Measurements from ENCODE around the gene OSBPL10. TPM values are rescaled to one million over a fixed set of nuclear protein-coding genes. Genes with fewer than 3 reads are reported as not detected.

Gene OSBPL10
- total and polyA plus RNA-seq, 4 donors = 3.9 to 33.0 (median 13.1) TPM

DNA sequence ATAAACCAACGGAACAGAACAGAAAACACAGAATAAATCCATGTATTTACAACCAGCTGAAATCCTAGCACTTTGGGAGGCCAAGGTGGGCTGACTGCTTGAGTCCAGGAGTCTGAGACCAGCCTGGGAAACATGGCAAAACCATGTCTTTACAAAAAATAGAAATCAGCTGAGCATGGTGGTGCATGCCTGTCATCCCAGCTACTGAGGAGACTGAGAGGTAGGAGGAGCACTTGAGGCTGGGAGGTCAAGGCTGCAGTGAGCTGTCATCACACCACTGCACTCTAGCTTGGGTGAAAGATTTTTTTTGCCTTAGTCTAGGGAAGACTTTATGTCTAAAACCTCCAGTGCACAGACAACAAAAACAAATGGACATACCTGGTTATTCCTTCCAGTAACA is 327.6 kb downstream of the OSBPL10 start:
- WGBS, 2 donors = 92 to 95% methylated on average over 1 of the region's 1 CpG
- peaks cover 7 to 39% (median 15%) of the 10 kb centered on the region in 4 donors for H3K9me3 ChIP-seq (ENCODE audit: control insufficient read depth in 4 of 4, insufficient read depth in 3 of 4, low read length in 3 of 4)

DNA sequence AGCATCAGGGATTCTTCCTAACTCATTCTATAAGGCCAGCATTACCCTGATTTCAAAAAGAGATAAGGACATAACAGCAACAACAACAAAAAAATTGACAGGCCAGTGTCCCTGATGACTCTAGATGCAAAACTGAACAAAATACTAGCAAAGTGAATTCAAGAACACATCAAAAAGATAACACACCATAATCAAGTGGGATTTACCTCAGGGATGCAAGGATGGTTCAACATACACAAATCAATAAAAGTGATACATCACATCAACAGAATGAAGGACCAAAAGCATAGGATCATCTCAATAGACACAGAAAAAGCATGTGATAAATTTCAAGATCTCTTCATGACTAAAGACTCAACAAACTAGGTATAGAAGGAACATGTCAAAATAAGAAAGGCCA is 328.8 kb downstream of the OSBPL10 start:
- H3K4me3 ChIP-seq = no peak overlapping the region
- no peak overlapping the region for H3K27ac ChIP-seq (ENCODE audit: low read depth in 1 of 2, low read length in 1 of 2)
- ATAC-seq (ENCODE audit: insufficient read depth, low FRiP score) (no peak), DNase-seq (no peak)
- H3K4me1 ChIP-seq (ENCODE audit: control insufficient read depth in 5 of 5, insufficient read depth in 5 of 5, low read length in 5 of 5) = no peaks in the 10 kb centered on the region
- TF ChIP-seq, protein P1, sequence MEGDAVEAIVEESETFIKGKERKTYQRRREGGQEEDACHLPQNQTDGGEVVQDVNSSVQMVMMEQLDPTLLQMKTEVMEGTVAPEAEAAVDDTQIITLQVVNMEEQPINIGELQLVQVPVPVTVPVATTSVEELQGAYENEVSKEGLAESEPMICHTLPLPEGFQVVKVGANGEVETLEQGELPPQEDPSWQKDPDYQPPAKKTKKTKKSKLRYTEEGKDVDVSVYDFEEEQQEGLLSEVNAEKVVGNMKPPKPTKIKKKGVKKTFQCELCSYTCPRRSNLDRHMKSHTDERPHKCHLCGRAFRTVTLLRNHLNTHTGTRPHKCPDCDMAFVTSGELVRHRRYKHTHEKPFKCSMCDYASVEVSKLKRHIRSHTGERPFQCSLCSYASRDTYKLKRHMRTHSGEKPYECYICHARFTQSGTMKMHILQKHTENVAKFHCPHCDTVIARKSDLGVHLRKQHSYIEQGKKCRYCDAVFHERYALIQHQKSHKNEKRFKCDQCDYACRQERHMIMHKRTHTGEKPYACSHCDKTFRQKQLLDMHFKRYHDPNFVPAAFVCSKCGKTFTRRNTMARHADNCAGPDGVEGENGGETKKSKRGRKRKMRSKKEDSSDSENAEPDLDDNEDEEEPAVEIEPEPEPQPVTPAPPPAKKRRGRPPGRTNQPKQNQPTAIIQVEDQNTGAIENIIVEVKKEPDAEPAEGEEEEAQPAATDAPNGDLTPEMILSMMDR (IDR thresholded peaks at IDR 0.05; ENCODE audit: control extremely low read depth, extremely low read depth) = no peak
- no peak overlapping the region for H3K9ac ChIP-seq (ENCODE audit: insufficient read depth in 1 of 2, low read length in 2 of 2)
- peaks cover 0 to 13% (median 6%) of the 10 kb centered on the region in 4 donors for H3K36me3 ChIP-seq (ENCODE audit: control insufficient read depth in 4 of 4, insufficient read depth in 4 of 4, low read length in 4 of 4)
- no peaks in the 10 kb centered on the region for H3K27me3 ChIP-seq (ENCODE audit: control insufficient read depth in 3 of 3, insufficient read depth in 3 of 3, low read length in 2 of 3)
- peaks cover 7 to 43% (median 18%) of the 10 kb centered on the region in 4 donors for H3K9me3 ChIP-seq (ENCODE audit: control insufficient read depth in 4 of 4, insufficient read depth in 3 of 4, low read length in 3 of 4)

More for the DNA sequence above, 327.6 kb downstream of the OSBPL10 start:
- DNase-seq = no peak
- Histone ChIP-seq H3K27ac (ENCODE audit: low read depth in 1 of 2, low read length in 1 of 2) (no peak overlapping the region), H3K36me3 (ENCODE audit: control insufficient read depth in 4 of 4, insufficient read depth in 4 of 4, low read length in 4 of 4) (peaks cover 0 to 5% (median under 1%) of the 10 kb centered on the region in 4 donors), H3K27me3 (ENCODE audit: control insufficient read depth in 3 of 3, insufficient read depth in 3 of 3, low read length in 2 of 3) (no peaks in the 10 kb centered on the region), H3K9ac (ENCODE audit: insufficient read depth in 1 of 2, low read length in 2 of 2) (no peak overlapping the region), H3K4me1 (ENCODE audit: control insufficient read depth in 5 of 5, insufficient read depth in 5 of 5, low read length in 5 of 5) (no peaks in the 10 kb centered on the region), H3K4me3 (no peak overlapping the region)
- ATAC-seq (ENCODE audit: insufficient read depth, low FRiP score) = no peak
- TF ChIP-seq, protein P1 (IDR thresholded peaks at IDR 0.05; ENCODE audit: control extremely low read depth, extremely low read depth) = no peak

DNA sequence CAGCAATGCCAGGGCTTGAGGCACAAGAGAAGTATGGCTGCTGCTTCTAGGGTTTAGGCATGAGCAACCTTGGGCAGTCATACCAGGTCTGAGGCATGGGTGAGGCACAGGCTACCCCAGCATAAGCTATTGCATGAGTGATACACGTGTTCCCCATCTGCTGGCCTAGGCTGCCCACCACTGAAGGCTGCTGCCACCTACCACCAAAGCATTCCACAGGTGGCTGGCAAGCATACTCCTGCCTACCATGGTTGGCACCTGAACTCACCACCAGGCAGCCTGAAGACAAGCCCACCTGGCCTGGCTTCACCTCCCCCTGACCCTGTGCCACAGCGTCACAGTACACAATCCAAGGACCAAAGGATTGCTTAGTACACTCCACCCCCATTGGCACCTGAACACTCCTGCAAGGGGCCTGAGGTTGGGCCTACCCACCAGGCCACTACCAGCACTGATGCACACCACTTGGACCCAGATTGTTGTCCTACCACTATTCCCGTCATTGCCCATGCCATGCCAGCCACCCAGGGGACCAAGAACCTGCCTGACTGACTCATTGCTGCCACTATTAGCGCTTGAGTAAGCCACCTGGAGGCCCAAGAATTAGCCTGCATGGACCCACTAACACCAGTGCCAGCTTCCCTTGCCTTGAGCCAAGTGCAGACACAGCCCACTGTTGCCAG is 332.6 kb downstream of the OSBPL10 start:
- Histone ChIP-seq H3K4me3 (no peak overlapping the region), H3K4me1 (ENCODE audit: control insufficient read depth in 5 of 5, insufficient read depth in 5 of 5, low read length in 5 of 5) (no peaks in the 10 kb centered on the region), H3K9me3 (ENCODE audit: control insufficient read depth in 4 of 4, insufficient read depth in 3 of 4, low read length in 3 of 4) (peaks cover 7 to 33% (median 12%) of the 10 kb centered on the region in 4 donors), H3K27me3 (ENCODE audit: control insufficient read depth in 3 of 3, insufficient read depth in 3 of 3, low read length in 2 of 3) (no peaks in the 10 kb centered on the region), H3K27ac (ENCODE audit: low read depth in 1 of 2, low read length in 1 of 2) (no peak overlapping the region), H3K9ac (ENCODE audit: insufficient read depth in 1 of 2, low read length in 2 of 2) (no peak overlapping the region), H3K36me3 (ENCODE audit: control insufficient read depth in 4 of 4, insufficient read depth in 4 of 4, low read length in 4 of 4) (peaks cover 0 to 18% (median 8%) of the 10 kb centered on the region in 4 donors)
- ATAC-seq (ENCODE audit: insufficient read depth, low FRiP score) = no peak
- DNase-seq = no peak
- 96 to 98% methylated on average over 4 of the region's 4 CpGs for WGBS, 2 donors
- TF ChIP-seq, protein P1 (IDR thresholded peaks at IDR 0.05; ENCODE audit: control extremely low read depth, extremely low read depth) = no peak
